WTC11 (cell line): ENCODE measurements around the gene GALT. TPM values are rescaled to one million over a fixed set of nuclear protein-coding genes. Genes with fewer than 3 reads are reported as not detected.

ENCODE experiments used
- ATAC-seq: fragments of 200-7000 bp; cut with Tn5 transposase; 2 replicates; pipeline ENCODE4 v1.10.0; 2021; ENCODE audit warnings: mild to moderate bottlenecking, moderate library complexity
- CTCF ChIA-PET: fragments of 300-600 bp; sonication (Branson Sonifier 250); formaldehyde crosslinking; loops from one replicate; lab custom pipeline; 2021; ENCODE audit warnings: antibody characterized with exemption; lab: Charles Lee
- POLR2A ChIA-PET: fragments of 350-600 bp; sonication (Branson Sonifier 250); formaldehyde crosslinking; loops from one replicate; lab custom pipeline; 2021; ENCODE audit warnings: antibody characterized with exemption; lab: Charles Lee
- DNase-seq: peaks from one replicate; pipeline ENCODE4 v3.0.0; 2021; ENCODE audit warnings: low spot score
- H3K27ac Mint-ChIP-seq: 2 replicates; pipeline ENCODE4 v1.8.0; 2021; ENCODE audit warnings: mixed read lengths
- H3K27me3 Mint-ChIP-seq: 2 replicates; pipeline ENCODE4 v1.8.0; 2021; ENCODE audit warnings: low read depth, mild to moderate bottlenecking, moderate library complexity, mixed read lengths
- H3K36me3 Mint-ChIP-seq: 2 replicates; pipeline ENCODE4 v1.8.0; 2021; ENCODE audit warnings: mixed read lengths
- H3K4me1 Mint-ChIP-seq: 2 replicates; pipeline ENCODE4 v1.8.0; 2022; ENCODE audit warnings: mixed read lengths
- H3K4me3 Mint-ChIP-seq: 2 replicates; pipeline ENCODE4 v1.8.0; 2021; ENCODE audit warnings: mild to moderate bottlenecking, moderate library complexity, mixed read lengths
- H3K9me3 Mint-ChIP-seq: 2 replicates; pipeline ENCODE4 v1.8.0; 2021; ENCODE audit warnings: mixed read lengths
- HMGA2 ChIP-seq: fragments of 250-450 bp; sonication (Bioruptor Pico); IDR thresholded peaks from 2 replicates; pipeline ENCODE4 v1.4.0; 2021; ENCODE audit warnings: mild to moderate bottlenecking, moderate library complexity
- NFE2L1 ChIP-seq: sonication (generic); formaldehyde crosslinking; IDR thresholded peaks from 2 replicates; pipeline ENCODE4 v1.8.1; 2023; ENCODE audit warnings: missing genetic modification reagents
- OVOL2 ChIP-seq: fragments of 250-450 bp; sonication (Bioruptor Pico); IDR thresholded peaks from 2 replicates; pipeline ENCODE4 v1.9.0; 2021; ENCODE audit warnings: mild to moderate bottlenecking, borderline replicate concordance
- RELA ChIP-seq: sonication (generic); formaldehyde crosslinking; IDR thresholded peaks from 2 replicates; pipeline ENCODE4 v1.8.1; 2022; ENCODE audit warnings: missing genetic modification reagents, mild to moderate bottlenecking, borderline replicate concordance
- SP1 ChIP-seq: sonication (generic); formaldehyde crosslinking; conservative IDR thresholded peaks from 2 replicates; pipeline ENCODE4 v1.8.1; 2022; ENCODE audit warnings: missing genetic modification reagents
- TCF7 ChIP-seq: sonication (generic); formaldehyde crosslinking; IDR thresholded peaks from 2 replicates; pipeline ENCODE4 v1.8.0; 2022; ENCODE audit warnings: mild to moderate bottlenecking, low read depth, missing genetic modification reagents, moderate library complexity
- ZNF232 ChIP-seq: sonication (generic); formaldehyde crosslinking; IDR thresholded peaks from 2 replicates; pipeline ENCODE4 v1.8.0; 2022; ENCODE audit warnings: mild to moderate bottlenecking, missing genetic modification reagents
- ZNF396 ChIP-seq: fragments of 250-450 bp; sonication (Bioruptor Pico); IDR thresholded peaks from 2 replicates; pipeline ENCODE4 v1.8.0; 2021; ENCODE audit warnings: mild to moderate bottlenecking, moderate library complexity, borderline replicate concordance
- total RNA-seq: library from RNA; stranded (reverse); gene quantifications from 3 replicates; pipeline ENCODE4 v1.2.3, GENCODE V29; 2021
- TF ChIP-seq, protein P1 (sequence below): sonication (generic); formaldehyde crosslinking; IDR thresholded peaks from 2 replicates; pipeline ENCODE4 v1.8.1; 2022; ENCODE audit warnings: mild to moderate bottlenecking, missing genetic modification reagents, moderate library complexity, borderline replicate concordance
- TF ChIP-seq, protein P2 (sequence below): sonication (generic); formaldehyde crosslinking; IDR thresholded peaks from 2 replicates; pipeline ENCODE4 v1.8.1; 2023; ENCODE audit warnings: mild to moderate bottlenecking, missing genetic modification reagents
- TF ChIP-seq, protein P3 (sequence below): sonication (generic); formaldehyde crosslinking; IDR thresholded peaks from 2 replicates; pipeline ENCODE4 v1.8.1; 2023; ENCODE audit warnings: mild to moderate bottlenecking, missing genetic modification reagents
- TF ChIP-seq, protein P4 (sequence below): sonication (generic); formaldehyde crosslinking; IDR thresholded peaks from 2 replicates; pipeline ENCODE4 v1.8.1; 2022; ENCODE audit warnings: low read depth, mild to moderate bottlenecking, moderate library complexity, missing genetic modification reagents, borderline replicate concordance
- TF ChIP-seq, protein P5 (sequence below): sonication (generic); formaldehyde crosslinking; IDR thresholded peaks from 2 replicates; pipeline ENCODE4 v1.8.0; 2022; ENCODE audit warnings: mild to moderate bottlenecking, missing genetic modification reagents

The GALT gene
- total RNA-seq, 1 experiment from 2014 or later: 39.7 TPM

DNA sequence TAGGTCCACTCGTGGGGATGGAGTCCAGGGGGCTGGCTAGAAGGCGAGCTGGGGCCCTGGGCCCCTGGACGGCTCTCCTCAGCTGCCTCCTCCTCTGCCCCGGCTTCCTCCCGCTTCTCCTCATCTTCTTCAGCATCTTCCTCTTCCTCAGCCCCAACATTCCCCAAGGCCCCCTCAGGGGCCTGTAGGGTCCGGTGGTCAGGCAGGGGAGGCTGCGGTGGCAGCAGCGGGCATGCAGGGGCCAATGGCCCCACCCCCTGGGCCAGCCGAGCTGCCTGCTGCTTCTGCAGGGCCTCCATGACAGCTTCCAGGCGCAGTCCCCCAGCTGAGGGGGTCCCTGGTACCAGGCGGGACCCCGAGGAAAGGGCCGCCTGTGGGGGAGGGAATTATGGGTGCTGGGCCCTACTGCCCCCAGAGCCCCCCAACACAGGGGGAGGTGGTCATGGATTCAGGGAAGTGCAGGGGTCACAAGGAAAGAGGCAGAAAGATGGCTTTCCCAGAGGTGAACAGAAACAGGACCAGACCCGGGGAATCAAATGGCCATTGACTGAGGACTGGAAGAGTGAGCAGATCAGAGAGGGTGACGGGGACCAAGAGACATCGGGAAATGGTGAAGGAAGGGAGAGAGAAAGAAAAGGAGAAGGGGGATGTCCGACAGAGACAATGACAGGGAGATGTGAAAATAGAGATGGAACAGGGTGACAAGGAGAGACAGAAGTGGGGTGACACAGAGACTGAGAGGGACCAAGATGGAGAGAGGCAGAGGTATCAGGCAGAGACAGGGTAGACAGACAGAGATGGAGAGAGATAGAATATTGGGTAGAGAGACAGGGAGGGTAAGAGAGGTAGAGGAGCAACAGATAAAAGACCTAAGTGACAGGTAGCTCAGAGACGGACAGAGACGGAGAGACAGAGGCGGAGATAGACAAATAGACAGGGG is 18.5 kb upstream of the GALT start:
- peak overlapping the region; percentile 70 for H3K4me3 Mint-ChIP-seq
- CTCF ChIA-PET: interaction anchor here (1.1 to 3.4 kb wide), 6 partner anchors 10 to 109 kb away, joined by 3 to 12 read pairs (median 7); partner anchors contain the start of gene SIGMAR1
- TF ChIP-seq SP1 (no peak), NFE2L1 (CRISPR knock-in tag) (0 out of 2 replicates have a peak, but pooled peaks have one; percentile 21)
- TF ChIP-seq, all 79 proteins: peak for 1
- Mint-ChIP-seq H3K9me3 (no peaks in the 10 kb centered on the region), H3K36me3 (no peaks in the 10 kb centered on the region), H3K27me3 (peaks cover 98% of the 10 kb centered on the region), H3K4me1 (peaks cover 18% of the 10 kb centered on the region), H3K27ac (no peak overlapping the region)
- ATAC-seq: no peak
- POLR2A ChIA-PET: no interaction called here
- DNase-seq: no peak

DNA sequence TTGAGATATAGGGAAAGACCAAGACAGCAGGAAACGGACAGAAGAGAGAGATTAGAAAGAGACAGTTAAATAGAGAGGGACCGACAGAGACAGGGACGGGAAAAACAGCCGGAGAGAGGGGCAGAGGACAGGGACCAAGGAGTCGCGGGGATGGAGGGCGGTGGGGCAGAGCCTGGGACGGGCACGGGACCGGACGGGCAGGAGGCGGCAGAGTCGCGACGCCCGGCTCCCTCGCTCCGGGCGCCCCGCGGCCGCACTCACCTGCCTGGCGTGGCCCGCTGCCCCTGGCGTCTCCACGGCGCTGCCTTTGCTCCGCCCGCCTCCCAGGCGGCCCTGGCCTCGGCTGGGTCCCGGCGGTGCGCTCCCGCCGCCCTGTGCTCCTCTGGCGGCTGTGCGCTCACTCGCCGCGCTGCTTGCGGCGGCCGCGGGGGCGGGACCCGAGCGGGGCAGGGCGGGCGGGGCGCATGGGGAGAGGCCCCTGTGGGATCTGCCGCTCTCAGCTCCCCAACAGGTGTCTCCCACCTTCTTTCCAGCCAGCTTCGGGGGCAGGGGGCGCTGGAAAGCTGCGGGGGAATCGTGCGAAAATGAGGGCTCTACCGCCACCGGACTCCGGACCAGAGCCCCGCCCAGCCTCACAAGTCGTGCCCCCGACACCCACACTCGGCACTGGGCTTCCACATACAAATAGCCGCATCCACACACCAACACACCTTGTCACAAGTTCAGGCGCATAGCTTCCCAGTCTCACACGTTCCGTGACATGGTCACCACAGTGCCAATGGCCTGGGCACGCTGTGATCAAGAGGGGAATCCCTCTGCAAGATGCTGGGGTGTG is 17.6 kb upstream of the GALT start, which contains the start of gene ARID3C:
Gene ARID3C (minus strand): TSS at position 411 of the 835 bp plus-strand sequence. CDS start 1,052 bp downstream, outside the sequence.
- ChIA-PET CTCF (interaction anchor here (0.8 to 3.4 kb wide), 11 partner anchors 9 to 110 kb away, joined by 3 to 12 read pairs (median 6); partner anchors contain the start of genes DCTN3, GALT and SIGMAR1), POLR2A (no interaction called here)
- peaks cover 89% of the 10 kb centered on the region for H3K27me3 Mint-ChIP-seq
- ATAC-seq: peak; percentile 68
- peak within 1 kb of the TSS; percentile 73 for H3K4me3 Mint-ChIP-seq
- DNase-seq: peak; percentile 53
- TF ChIP-seq RELA (CRISPR knock-in tag) (no peak), ZNF396 (CRISPR knock-in tag) (no peak), OVOL2 (CRISPR knock-in tag) (no peak), SP1 (no peak), HMGA2 (no peak), TCF7 (CRISPR knock-in tag) (no peak), ZNF232 (no peak)
- TF ChIP-seq, protein P1, sequence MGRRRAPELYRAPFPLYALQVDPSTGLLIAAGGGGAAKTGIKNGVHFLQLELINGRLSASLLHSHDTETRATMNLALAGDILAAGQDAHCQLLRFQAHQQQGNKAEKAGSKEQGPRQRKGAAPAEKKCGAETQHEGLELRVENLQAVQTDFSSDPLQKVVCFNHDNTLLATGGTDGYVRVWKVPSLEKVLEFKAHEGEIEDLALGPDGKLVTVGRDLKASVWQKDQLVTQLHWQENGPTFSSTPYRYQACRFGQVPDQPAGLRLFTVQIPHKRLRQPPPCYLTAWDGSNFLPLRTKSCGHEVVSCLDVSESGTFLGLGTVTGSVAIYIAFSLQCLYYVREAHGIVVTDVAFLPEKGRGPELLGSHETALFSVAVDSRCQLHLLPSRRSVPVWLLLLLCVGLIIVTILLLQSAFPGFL (CRISPR knock-in tag): no peak
- TF ChIP-seq, protein P2, sequence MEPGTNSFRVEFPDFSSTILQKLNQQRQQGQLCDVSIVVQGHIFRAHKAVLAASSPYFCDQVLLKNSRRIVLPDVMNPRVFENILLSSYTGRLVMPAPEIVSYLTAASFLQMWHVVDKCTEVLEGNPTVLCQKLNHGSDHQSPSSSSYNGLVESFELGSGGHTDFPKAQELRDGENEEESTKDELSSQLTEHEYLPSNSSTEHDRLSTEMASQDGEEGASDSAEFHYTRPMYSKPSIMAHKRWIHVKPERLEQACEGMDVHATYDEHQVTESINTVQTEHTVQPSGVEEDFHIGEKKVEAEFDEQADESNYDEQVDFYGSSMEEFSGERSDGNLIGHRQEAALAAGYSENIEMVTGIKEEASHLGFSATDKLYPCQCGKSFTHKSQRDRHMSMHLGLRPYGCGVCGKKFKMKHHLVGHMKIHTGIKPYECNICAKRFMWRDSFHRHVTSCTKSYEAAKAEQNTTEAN (CRISPR knock-in tag): no peak
- TF ChIP-seq, protein P3, sequence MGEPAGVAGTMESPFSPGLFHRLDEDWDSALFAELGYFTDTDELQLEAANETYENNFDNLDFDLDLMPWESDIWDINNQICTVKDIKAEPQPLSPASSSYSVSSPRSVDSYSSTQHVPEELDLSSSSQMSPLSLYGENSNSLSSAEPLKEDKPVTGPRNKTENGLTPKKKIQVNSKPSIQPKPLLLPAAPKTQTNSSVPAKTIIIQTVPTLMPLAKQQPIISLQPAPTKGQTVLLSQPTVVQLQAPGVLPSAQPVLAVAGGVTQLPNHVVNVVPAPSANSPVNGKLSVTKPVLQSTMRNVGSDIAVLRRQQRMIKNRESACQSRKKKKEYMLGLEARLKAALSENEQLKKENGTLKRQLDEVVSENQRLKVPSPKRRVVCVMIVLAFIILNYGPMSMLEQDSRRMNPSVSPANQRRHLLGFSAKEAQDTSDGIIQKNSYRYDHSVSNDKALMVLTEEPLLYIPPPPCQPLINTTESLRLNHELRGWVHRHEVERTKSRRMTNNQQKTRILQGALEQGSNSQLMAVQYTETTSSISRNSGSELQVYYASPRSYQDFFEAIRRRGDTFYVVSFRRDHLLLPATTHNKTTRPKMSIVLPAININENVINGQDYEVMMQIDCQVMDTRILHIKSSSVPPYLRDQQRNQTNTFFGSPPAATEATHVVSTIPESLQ (CRISPR knock-in tag): no peak
- TF ChIP-seq, protein P4, sequence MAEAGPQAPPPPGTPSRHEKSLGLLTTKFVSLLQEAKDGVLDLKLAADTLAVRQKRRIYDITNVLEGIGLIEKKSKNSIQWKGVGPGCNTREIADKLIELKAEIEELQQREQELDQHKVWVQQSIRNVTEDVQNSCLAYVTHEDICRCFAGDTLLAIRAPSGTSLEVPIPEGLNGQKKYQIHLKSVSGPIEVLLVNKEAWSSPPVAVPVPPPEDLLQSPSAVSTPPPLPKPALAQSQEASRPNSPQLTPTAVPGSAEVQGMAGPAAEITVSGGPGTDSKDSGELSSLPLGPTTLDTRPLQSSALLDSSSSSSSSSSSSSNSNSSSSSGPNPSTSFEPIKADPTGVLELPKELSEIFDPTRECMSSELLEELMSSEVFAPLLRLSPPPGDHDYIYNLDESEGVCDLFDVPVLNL (CRISPR knock-in tag): no peak
- TF ChIP-seq, protein P5, sequence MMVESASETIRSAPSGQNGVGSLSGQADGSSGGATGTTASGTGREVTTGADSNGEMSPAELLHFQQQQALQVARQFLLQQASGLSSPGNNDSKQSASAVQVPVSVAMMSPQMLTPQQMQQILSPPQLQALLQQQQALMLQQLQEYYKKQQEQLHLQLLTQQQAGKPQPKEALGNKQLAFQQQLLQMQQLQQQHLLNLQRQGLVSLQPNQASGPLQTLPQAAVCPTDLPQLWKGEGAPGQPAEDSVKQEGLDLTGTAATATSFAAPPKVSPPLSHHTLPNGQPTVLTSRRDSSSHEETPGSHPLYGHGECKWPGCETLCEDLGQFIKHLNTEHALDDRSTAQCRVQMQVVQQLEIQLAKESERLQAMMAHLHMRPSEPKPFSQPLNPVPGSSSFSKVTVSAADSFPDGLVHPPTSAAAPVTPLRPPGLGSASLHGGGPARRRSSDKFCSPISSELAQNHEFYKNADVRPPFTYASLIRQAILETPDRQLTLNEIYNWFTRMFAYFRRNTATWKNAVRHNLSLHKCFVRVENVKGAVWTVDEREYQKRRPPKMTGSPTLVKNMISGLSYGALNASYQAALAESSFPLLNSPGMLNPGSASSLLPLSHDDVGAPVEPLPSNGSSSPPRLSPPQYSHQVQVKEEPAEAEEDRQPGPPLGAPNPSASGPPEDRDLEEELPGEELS (CRISPR knock-in tag): no peak
- TF ChIP-seq, all 79 proteins: peak for 0
- H3K4me1 Mint-ChIP-seq: peaks cover 21% of the 10 kb centered on the region
- H3K36me3 Mint-ChIP-seq: no peaks in the 10 kb centered on the region
- H3K27ac Mint-ChIP-seq: no peak within 1 kb of the TSS
- no peaks in the 10 kb centered on the region for H3K9me3 Mint-ChIP-seq
